CD8-positive, alpha-beta memory T cell (primary cell): ENCODE measurements around the gene XPR1. TPM values are rescaled to one million over a fixed set of nuclear protein-coding genes. Genes with fewer than 3 reads are reported as not detected.

Source experiments
- CTCF ChIA-PET: fragments of 350-600 bp; sonication (Branson Sonifier 250); formaldehyde crosslinking; loops from one replicate; lab custom pipeline; 2021; ENCODE audit warnings: antibody characterized with exemption; lab: Charles Lee
- POLR2A ChIA-PET: fragments of 350-600 bp; sonication (Branson Sonifier 250); formaldehyde crosslinking; loops from one replicate; lab custom pipeline; 2021; ENCODE audit warnings: antibody characterized with exemption; lab: Charles Lee
- DNase-seq, 5 donors: peaks; one replicate each; pipeline versions ENCODE4 v3.0.0 to v3.0.0-alpha.2; 2020 to 2022; ENCODE audit warnings: mixed read lengths in 1 of 5
- H3K27ac ChIP-seq: one replicate; pipeline ENCODE4 v1.7.0; 2013; ENCODE audit warnings: low read depth, mild to moderate bottlenecking, low read length, moderate library complexity
- H3K27me3 ChIP-seq: 2 replicates; pipeline ENCODE4 v1.7.0; 2013; ENCODE audit warnings: low read length, mild to moderate bottlenecking; ENCODE audit not compliant: insufficient read depth, poor library complexity, severe bottlenecking
- H3K36me3 ChIP-seq: 2 replicates; pipeline ENCODE4 v1.7.0; 2013; ENCODE audit warnings: mild to moderate bottlenecking, low read length, moderate library complexity; ENCODE audit not compliant: insufficient read depth
- H3K4me1 ChIP-seq: 2 replicates; pipeline ENCODE4 v1.7.0; 2013; ENCODE audit warnings: mild to moderate bottlenecking, low read length, moderate library complexity; ENCODE audit not compliant: insufficient read depth
- H3K4me3 ChIP-seq: 2 replicates; pipeline ENCODE4 v1.7.0; 2013; ENCODE audit warnings: mild to moderate bottlenecking, low read length
- H3K9me3 ChIP-seq: 2 replicates; pipeline ENCODE4 v1.7.0; 2013; ENCODE audit warnings: mild to moderate bottlenecking, low read length
- H3K27ac Mint-ChIP-seq, 8 donors: one replicate each; pipeline ENCODE4 v1.8.0; 2020 to 2021; ENCODE audit warnings: mixed read lengths in 8 of 8, mild to moderate bottlenecking in 6 of 8, inconsistent platforms in 3 of 8, moderate library complexity in 3 of 8
- H3K27me3 Mint-ChIP-seq, 2 donors: one replicate each; pipeline ENCODE4 v1.8.0; 2020 to 2021; ENCODE audit warnings: mixed read lengths in 2 of 2, mild to moderate bottlenecking in 1 of 2, moderate library complexity in 1 of 2
- H3K36me3 Mint-ChIP-seq, 3 donors: one replicate each; pipeline ENCODE4 v1.8.0; 2020 to 2021; ENCODE audit warnings: mixed read lengths in 3 of 3, inconsistent platforms in 1 of 3, mild to moderate bottlenecking in 1 of 3
- H3K4me1 Mint-ChIP-seq, 3 donors: one replicate each; pipeline ENCODE4 v1.8.0; 2020 to 2021; ENCODE audit warnings: mixed read lengths in 3 of 3, inconsistent platforms in 1 of 3, mild to moderate bottlenecking in 1 of 3
- H3K4me3 Mint-ChIP-seq, 7 donors: one replicate each; pipeline ENCODE4 v1.8.0; 2020 to 2021; ENCODE audit warnings: mixed read lengths in 7 of 7, mild to moderate bottlenecking in 6 of 7, moderate library complexity in 4 of 7, inconsistent platforms in 2 of 7
- H3K9me3 Mint-ChIP-seq, 5 donors: one replicate each; pipeline ENCODE4 v1.8.0; 2020 to 2022; ENCODE audit warnings: mixed read lengths in 5 of 5, mild to moderate bottlenecking in 3 of 5, moderate library complexity in 2 of 5, inconsistent platforms in 1 of 5
- polyA plus RNA-seq: library from polyadenylated mRNA; unstranded; fragments of 300-500 nt; fragmentation: Illumina TruSeq; gene quantifications from one replicate; pipeline ENCODE4 v1.2.3, GENCODE V29; 2021
- total RNA-seq, 2 experiments: library from RNA; stranded (reverse); gene quantifications; one replicate each; pipeline ENCODE4 v1.2.3, GENCODE V29; 2021

XPR1 gene
- total and polyA plus RNA-seq, 3 experiments from 2014 or later = 7.6 to 23.2 (median 20.8) TPM

- Mint-ChIP-seq H3K27ac (no peak overlapping the region), H3K4me3 (no peak overlapping the region), H3K36me3 (peaks cover 0 to 20% (median 3%) of the 10 kb centered on the region in 3 donors), H3K9me3 (peaks cover 0 to 17% (median 0%) of the 10 kb centered on the region in 5 donors), H3K27me3 (no peaks in the 10 kb centered on the region), H3K4me1 (peaks cover 5 to 14% (median 6%) of the 10 kb centered on the region in 3 donors)
- POLR2A ChIA-PET = no interaction called here
- Histone ChIP-seq H3K4me1 (no peaks in the 10 kb centered on the region), H3K36me3 (no peaks in the 10 kb centered on the region), H3K27ac (no peak overlapping the region), H3K9me3 (no peaks in the 10 kb centered on the region), H3K27me3 (no peaks in the 10 kb centered on the region), H3K4me3 (no peak overlapping the region)
- CTCF ChIA-PET = no interaction called here
- DNase-seq = no peak
These were observed 131.0 kb downstream of the XPR1 start for GRCh38 chr1:180762796-180763195.

DNA sequence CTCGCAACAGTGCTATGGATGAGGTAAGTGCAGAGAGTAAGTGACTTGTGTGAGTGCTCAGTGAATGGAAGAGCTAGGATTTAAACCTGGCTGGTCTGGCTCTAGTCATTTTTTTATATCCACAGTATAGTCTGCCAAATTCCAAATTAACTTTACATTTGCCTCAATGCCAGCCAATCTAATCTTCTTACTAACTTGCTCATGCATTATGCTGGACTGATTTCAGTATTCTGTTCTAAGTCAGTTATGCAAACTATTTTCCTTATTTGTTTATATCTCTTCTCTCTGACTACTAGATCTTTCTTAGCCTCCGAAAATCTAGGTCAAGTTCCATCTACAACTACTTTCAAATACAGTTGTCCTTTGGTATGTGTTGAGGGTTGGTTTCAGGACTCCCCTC is 133.3 kb downstream of the XPR1 start:
- H3K4me3 ChIP-seq = no peak overlapping the region
- no peaks in the 10 kb centered on the region for H3K36me3 ChIP-seq
- Mint-ChIP-seq H3K9me3 (peaks cover 0 to 13% (median 4%) of the 10 kb centered on the region in 5 donors), H3K4me3 (no peak overlapping the region), H3K4me1 (peaks cover 9 to 22% (median 14%) of the 10 kb centered on the region in 3 donors), H3K27ac (no peak overlapping the region), H3K27me3 (peaks cover 0 to 1% of the 10 kb centered on the region in 2 donors), H3K36me3 (peaks cover 1 to 23% (median 3%) of the 10 kb centered on the region in 3 donors)
- H3K27me3 ChIP-seq = no peaks in the 10 kb centered on the region
- no peak for DNase-seq
- ChIA-PET POLR2A (no interaction called here), CTCF (no interaction called here)
- H3K9me3 ChIP-seq = no peaks in the 10 kb centered on the region
- H3K27ac ChIP-seq = no peak overlapping the region
- no peaks in the 10 kb centered on the region for H3K4me1 ChIP-seq

- peaks cover 0 to 1% of the 10 kb centered on the region in 2 donors for H3K27me3 Mint-ChIP-seq
- CTCF ChIA-PET = no interaction called here
These were observed 138.1 kb downstream of the XPR1 start for GRCh38 chr1:180769889-180770288.

DNA sequence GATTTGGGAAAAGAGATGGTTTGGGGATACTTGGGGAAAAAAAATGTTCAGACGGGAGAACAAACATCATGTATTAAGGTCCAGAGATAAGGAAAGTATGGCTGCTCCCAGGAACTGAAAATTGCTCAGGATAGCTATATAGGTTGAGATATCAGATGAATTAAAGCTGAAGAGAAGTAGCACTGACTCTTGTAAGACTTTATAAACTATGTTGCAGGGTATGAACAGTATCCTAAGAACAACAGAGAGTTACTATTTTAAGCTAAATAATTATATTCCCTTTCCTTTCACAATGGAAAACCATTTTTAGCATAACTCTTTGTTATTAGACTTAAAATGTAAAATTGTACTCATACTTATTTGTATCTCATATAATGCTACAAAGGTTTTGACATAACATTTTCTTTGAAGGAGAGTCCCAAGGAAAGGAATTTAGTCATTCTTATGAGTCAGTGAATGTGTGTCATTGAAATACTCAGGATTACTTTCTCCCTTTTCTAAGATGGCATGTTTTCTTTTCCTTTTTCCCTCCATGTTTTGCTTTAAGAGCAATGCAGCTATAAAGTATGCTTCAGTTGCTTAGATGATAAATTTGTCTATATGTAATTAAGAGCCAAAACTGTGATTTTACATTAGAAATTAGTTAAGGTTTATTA is 141.5 kb downstream of the XPR1 start:
- Histone ChIP-seq H3K27ac (no peak overlapping the region), H3K4me3 (no peak overlapping the region), H3K9me3 (no peaks in the 10 kb centered on the region), H3K27me3 (no peaks in the 10 kb centered on the region), H3K4me1 (no peaks in the 10 kb centered on the region), H3K36me3 (no peaks in the 10 kb centered on the region)
- Mint-ChIP-seq H3K27ac (peak overlapping the region in 2 of 8 donors; percentile 1 to 2), H3K4me3 (no peak overlapping the region), H3K27me3 (peaks cover 0 to 1% of the 10 kb centered on the region in 2 donors), H3K36me3 (peaks cover 3 to 44% (median 3%) of the 10 kb centered on the region in 3 donors), H3K4me1 (peaks cover 31 to 48% (median 37%) of the 10 kb centered on the region in 3 donors), H3K9me3 (peaks cover 0 to 8% (median 4%) of the 10 kb centered on the region in 5 donors)
- CTCF ChIA-PET = no interaction called here
- DNase-seq = no peak
- POLR2A ChIA-PET = no interaction called here

More at GRCh38 chr1:180769889-180770288, 138.1 kb downstream of the XPR1 start:
- Mint-ChIP-seq H3K36me3 (peaks cover 3 to 52% (median 6%) of the 10 kb centered on the region in 3 donors), H3K27ac (peak overlapping the region in 1 of 8 donors; percentile 55), H3K4me3 (no peak overlapping the region), H3K9me3 (peaks cover 0 to 8% (median 4%) of the 10 kb centered on the region in 5 donors), H3K4me1 (peaks cover 32 to 51% (median 38%) of the 10 kb centered on the region in 3 donors)
- POLR2A ChIA-PET = no interaction called here
- H3K4me3 ChIP-seq = no peak overlapping the region
- no peak overlapping the region for H3K27ac ChIP-seq
- H3K36me3 ChIP-seq = no peaks in the 10 kb centered on the region
- no peak for DNase-seq
- H3K27me3 ChIP-seq = no peaks in the 10 kb centered on the region
- no peaks in the 10 kb centered on the region for H3K4me1 ChIP-seq
- H3K9me3 ChIP-seq = no peaks in the 10 kb centered on the region

GRCh38 chr1:180775801-180776200 is 144.0 kb downstream of the XPR1 start:
- no peaks in the 10 kb centered on the region for H3K9me3 Mint-ChIP-seq
- Histone ChIP-seq H3K4me3 (no peak overlapping the region), H3K4me1 (no peaks in the 10 kb centered on the region), H3K27ac (no peak overlapping the region), H3K27me3 (no peaks in the 10 kb centered on the region), H3K36me3 (no peaks in the 10 kb centered on the region), H3K9me3 (no peaks in the 10 kb centered on the region)
- no peak overlapping the region for H3K4me3 Mint-ChIP-seq
- H3K36me3 Mint-ChIP-seq = peaks cover 1 to 33% (median 3%) of the 10 kb centered on the region in 3 donors
- POLR2A ChIA-PET = no interaction called here
- CTCF ChIA-PET = no interaction called here
- peaks cover 28 to 41% (median 37%) of the 10 kb centered on the region in 3 donors for H3K4me1 Mint-ChIP-seq
- no peaks in the 10 kb centered on the region for H3K27me3 Mint-ChIP-seq
- H3K27ac Mint-ChIP-seq = no peak overlapping the region
- no peak for DNase-seq

GRCh38 chr1:180777072-180777689 is 145.4 kb downstream of the XPR1 start:
- Mint-ChIP-seq H3K27ac (peak overlapping the region in 1 of 8 donors; percentile 4), H3K9me3 (no peaks in the 10 kb centered on the region), H3K4me1 (peaks cover 20 to 38% (median 31%) of the 10 kb centered on the region in 3 donors), H3K27me3 (no peaks in the 10 kb centered on the region), H3K36me3 (peaks cover 1 to 22% (median 1%) of the 10 kb centered on the region in 3 donors), H3K4me3 (no peak overlapping the region)
- Histone ChIP-seq H3K9me3 (no peaks in the 10 kb centered on the region), H3K4me1 (no peaks in the 10 kb centered on the region), H3K36me3 (no peaks in the 10 kb centered on the region), H3K27ac (no peak overlapping the region), H3K4me3 (no peak overlapping the region), H3K27me3 (no peaks in the 10 kb centered on the region)
- ChIA-PET POLR2A (no interaction called here), CTCF (no interaction called here)
- no peak for DNase-seq

DNA sequence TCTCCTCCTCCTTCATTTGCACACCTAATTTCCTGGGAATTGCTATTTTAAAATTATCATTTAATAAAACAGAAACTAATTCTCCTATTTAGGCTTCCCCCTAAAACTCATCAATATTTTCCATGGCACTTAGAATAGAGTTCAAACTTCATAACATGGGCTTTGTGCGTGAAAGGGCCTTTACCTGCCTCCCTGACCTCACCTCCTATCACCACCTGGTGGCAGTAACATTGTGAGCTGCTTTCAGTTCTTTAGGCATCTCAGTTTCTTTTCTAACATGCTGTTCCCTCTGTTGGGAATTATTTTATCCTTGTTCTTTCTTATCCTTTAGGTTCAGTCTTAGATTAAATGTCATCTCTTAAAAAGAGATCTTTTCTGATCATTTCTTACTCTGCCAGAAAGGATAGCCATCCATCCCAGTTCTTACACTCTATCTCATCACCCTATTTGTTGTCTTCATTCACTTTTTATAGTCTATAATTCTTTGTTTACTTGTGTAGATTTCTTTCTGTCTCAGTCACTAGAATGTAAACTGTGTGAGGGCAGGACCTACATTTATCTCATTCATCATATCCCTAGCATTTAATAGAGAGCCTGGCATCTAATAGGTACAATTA is 147.1 kb downstream of the XPR1 start:
- no peak overlapping the region for H3K27ac Mint-ChIP-seq
- peaks cover 0 to 10% (median under 1%) of the 10 kb centered on the region in 3 donors for H3K36me3 Mint-ChIP-seq
- H3K4me1 Mint-ChIP-seq = peaks cover 12 to 32% (median 20%) of the 10 kb centered on the region in 3 donors
- H3K27me3 Mint-ChIP-seq = no peaks in the 10 kb centered on the region
- Histone ChIP-seq H3K27ac (no peak overlapping the region), H3K4me1 (no peaks in the 10 kb centered on the region), H3K36me3 (no peaks in the 10 kb centered on the region), H3K4me3 (no peak overlapping the region), H3K27me3 (no peaks in the 10 kb centered on the region), H3K9me3 (no peaks in the 10 kb centered on the region)
- no peaks in the 10 kb centered on the region for H3K9me3 Mint-ChIP-seq
- POLR2A ChIA-PET = no interaction called here
- H3K4me3 Mint-ChIP-seq = no peak overlapping the region
- CTCF ChIA-PET = no interaction called here
- no peak for DNase-seq

DNA sequence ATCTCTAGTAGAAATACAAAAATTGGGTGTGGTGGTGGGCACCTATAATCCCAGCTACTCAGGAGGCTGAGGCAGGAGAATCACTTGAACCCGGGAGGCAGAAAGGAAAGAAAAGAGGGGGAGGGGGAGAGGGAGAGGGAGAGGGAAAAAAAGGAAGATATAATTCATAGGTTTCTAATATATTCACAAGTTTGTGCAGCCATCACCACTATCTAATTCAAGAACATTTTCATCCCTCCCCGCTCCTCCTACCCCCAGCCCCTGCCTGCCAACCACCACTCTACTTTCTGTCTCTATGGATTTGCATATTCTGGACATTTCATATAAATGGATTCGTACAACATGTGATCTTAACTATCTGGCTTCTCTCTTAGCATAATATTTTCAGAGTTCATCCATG is 147.8 kb downstream of the XPR1 start:
- no peaks in the 10 kb centered on the region for H3K9me3 Mint-ChIP-seq
- CTCF ChIA-PET = no interaction called here
- H3K4me1 Mint-ChIP-seq = peaks cover 11 to 32% (median 20%) of the 10 kb centered on the region in 3 donors
- H3K4me1 ChIP-seq = no peaks in the 10 kb centered on the region
- no peaks in the 10 kb centered on the region for H3K27me3 ChIP-seq
- H3K36me3 Mint-ChIP-seq = peaks cover 0 to 9% (median 0%) of the 10 kb centered on the region in 3 donors
- H3K4me3 ChIP-seq = no peak overlapping the region
- H3K36me3 ChIP-seq = no peaks in the 10 kb centered on the region
- POLR2A ChIA-PET = no interaction called here
- no peak for DNase-seq
- no peaks in the 10 kb centered on the region for H3K27me3 Mint-ChIP-seq
- H3K27ac ChIP-seq = no peak overlapping the region
- no peaks in the 10 kb centered on the region for H3K9me3 ChIP-seq
- no peak overlapping the region for H3K4me3 Mint-ChIP-seq
- H3K27ac Mint-ChIP-seq = peak overlapping the region in 1 of 8 donors; percentile 51
